ENCODE data around the gene DNER. TPM values are rescaled to one million over a fixed set of nuclear protein-coding genes. Genes with fewer than 3 reads are reported as not detected.

Gene DNER
- polyA plus RNA-seq, 3 donors, result 0.12 to 0.20 (median 0.16) TPM

GRCh38 chr2:229438430-229439159 is 275.8 kb downstream of the DNER start:
- no peaks in the 10 kb centered on the region for H3K79me2 ChIP-seq (ENCODE audit: insufficient read depth, low read length)
- intact Hi-C loops (cut with micrococcal nuclease), result no loop called here
- H3K27ac ChIP-seq (ENCODE audit: low read depth in 1 of 2, low read length in 2 of 2), result no peak overlapping the region
- TF ChIP-seq CTCF (IDR thresholded peaks at IDR 0.05), result no peak
- no peaks in the 10 kb centered on the region for H3K36me3 ChIP-seq (replicated peaks in 1 of 2; ENCODE audit: control insufficient read depth in 1 of 2, insufficient read depth in 2 of 2, low read length in 2 of 2)
- peaks cover 10 to 35% (median 16%) of the 10 kb centered on the region in 3 donors for H3K27me3 Mint-ChIP-seq (ENCODE audit: low read depth in 3 of 3)
- 100% methylated on average over 1 of the region's 6 CpGs for WGBS (ENCODE audit: insufficient coverage)
- H3K9me3 Mint-ChIP-seq, result peaks cover 0 to 8% (median 3%) of the 10 kb centered on the region in 7 donors
- no peak overlapping the region for H3K9ac ChIP-seq (ENCODE audit: insufficient read depth, low read length, poor library complexity, severe bottlenecking)
- H3K9me3 ChIP-seq (replicated peaks in 1 of 2; ENCODE audit: control insufficient read depth in 1 of 2, insufficient read depth in 1 of 2, low read length in 2 of 2), result peaks cover 4 to 5% of the 10 kb centered on the region in 2 donors
- DNase-seq, result no peak
- no peak overlapping the region for H3K4me2 ChIP-seq (replicated peaks; ENCODE audit: extremely low read depth, low read length, poor library complexity, severe bottlenecking)
- no peak overlapping the region for H3K27ac Mint-ChIP-seq
- peaks cover 9 to 11% of the 10 kb centered on the region in 2 donors for H3K27me3 ChIP-seq (ENCODE audit: control insufficient read depth in 2 of 2, insufficient read depth in 2 of 2, low read length in 2 of 2)
- no peaks in the 10 kb centered on the region for H4K20me1 ChIP-seq (ENCODE audit: insufficient read depth, low read length)
- no peaks in the 10 kb centered on the region for H3K36me3 Mint-ChIP-seq
- no peaks in the 10 kb centered on the region for H3K4me1 Mint-ChIP-seq
- no peak overlapping the region for H2AFZ ChIP-seq (ENCODE audit: insufficient read depth, low read depth, low read length, poor library complexity, severe bottlenecking)
- no peaks in the 10 kb centered on the region for H3K4me1 ChIP-seq (ENCODE audit: control insufficient read depth in 1 of 2, insufficient read depth in 2 of 2, low read length in 2 of 2)
- H3K4me3 Mint-ChIP-seq, result no peak overlapping the region
- H3K4me3 ChIP-seq (replicated peaks in 1 of 3; ENCODE audit: low read depth in 2 of 3, low read length in 3 of 3), result no peak overlapping the region

GRCh38 chr2:229437467-229437866 is 276.9 kb downstream of the DNER start:
- H3K27ac ChIP-seq (ENCODE audit: low read depth in 1 of 2, low read length in 2 of 2), result no peak overlapping the region
- no peaks in the 10 kb centered on the region for H3K4me1 ChIP-seq (ENCODE audit: control insufficient read depth in 1 of 2, insufficient read depth in 2 of 2, low read length in 2 of 2)
- H3K9me3 ChIP-seq (replicated peaks in 1 of 2; ENCODE audit: control insufficient read depth in 1 of 2, insufficient read depth in 1 of 2, low read length in 2 of 2), result peaks cover 4 to 5% of the 10 kb centered on the region in 2 donors
- H3K9ac ChIP-seq (ENCODE audit: insufficient read depth, low read length, poor library complexity, severe bottlenecking), result no peak overlapping the region
- H3K9me3 Mint-ChIP-seq, result peaks cover 0 to 8% (median 3%) of the 10 kb centered on the region in 7 donors
- H3K36me3 Mint-ChIP-seq, result no peaks in the 10 kb centered on the region
- H3K27me3 ChIP-seq (ENCODE audit: control insufficient read depth in 2 of 2, insufficient read depth in 2 of 2, low read length in 2 of 2), result peaks cover 9% of the 10 kb centered on the region in 2 donors
- no peaks in the 10 kb centered on the region for H4K20me1 ChIP-seq (ENCODE audit: insufficient read depth, low read length)
- DNase-seq, result no peak
- no peak overlapping the region for H2AFZ ChIP-seq (ENCODE audit: insufficient read depth, low read depth, low read length, poor library complexity, severe bottlenecking)
- H3K27ac Mint-ChIP-seq, result no peak overlapping the region
- H3K79me2 ChIP-seq (ENCODE audit: insufficient read depth, low read length), result no peaks in the 10 kb centered on the region
- no peak overlapping the region for H3K4me3 Mint-ChIP-seq
- H3K36me3 ChIP-seq (replicated peaks in 1 of 2; ENCODE audit: control insufficient read depth in 1 of 2, insufficient read depth in 2 of 2, low read length in 2 of 2), result no peaks in the 10 kb centered on the region
- no peaks in the 10 kb centered on the region for H3K4me1 Mint-ChIP-seq
- no peak for TF ChIP-seq CTCF (IDR thresholded peaks at IDR 0.05)
- H3K4me3 ChIP-seq (replicated peaks in 1 of 3; ENCODE audit: low read depth in 2 of 3, low read length in 3 of 3), result no peak overlapping the region
- no CpG with 5 or more reads among the region's 2 CpGs for WGBS (ENCODE audit: insufficient coverage)
- H3K27me3 Mint-ChIP-seq (ENCODE audit: low read depth in 3 of 3), result peaks cover 13 to 34% (median 13%) of the 10 kb centered on the region in 3 donors
- intact Hi-C loops (cut with micrococcal nuclease), result no loop called here
- no peak overlapping the region for H3K4me2 ChIP-seq (replicated peaks; ENCODE audit: extremely low read depth, low read length, poor library complexity, severe bottlenecking)
